ENCODE results near the gene NMNAT2.
A peak's percentile ranks its signal among the peaks of the same experiment; 100 is the strongest.

Gene NMNAT2

GRCh38 chr1:183236158-183236725 is 181.9 kb downstream of the NMNAT2 start:
- no peak for DNase-seq (ENCODE audit: low read depth)

- DNase-seq (ENCODE audit: low read depth) = no peak
Observed at GRCh38 chr1:183235503-183235902, 182.7 kb downstream of the NMNAT2 start.

- DNase-seq (ENCODE audit: low read depth) = peak; percentile 94
Observed at GRCh38 chr1:183234660-183235476, 183.3 kb downstream of the NMNAT2 start.

- no peak for DNase-seq (ENCODE audit: low read depth)
Observed at GRCh38 chr1:183233113-183233512, 185.1 kb downstream of the NMNAT2 start.

- no peak for DNase-seq (ENCODE audit: low read depth)
Observed at GRCh38 chr1:183231545-183231944, 186.6 kb downstream of the NMNAT2 start.

- no peak for DNase-seq (ENCODE audit: low read depth)
Observed at GRCh38 chr1:183230413-183230812, 187.8 kb downstream of the NMNAT2 start.

- no peak for DNase-seq (ENCODE audit: low read depth)
Observed at GRCh38 chr1:183228347-183229220, 189.6 kb downstream of the NMNAT2 start.

GRCh38 chr1:183227422-183228346 is 190.5 kb downstream of the NMNAT2 start:
- DNase-seq (ENCODE audit: low read depth) = no peak

GRCh38 chr1:183226963-183227362 is 191.2 kb downstream of the NMNAT2 start:
- no peak for DNase-seq (ENCODE audit: low read depth)

- DNase-seq (ENCODE audit: low read depth) = no peak
Observed at GRCh38 chr1:183226361-183226760, 191.8 kb downstream of the NMNAT2 start.

- no peak for DNase-seq (ENCODE audit: low read depth)
Observed at GRCh38 chr1:183223467-183223866, 194.7 kb downstream of the NMNAT2 start.

- no peak for DNase-seq (ENCODE audit: low read depth)
Observed at GRCh38 chr1:183222909-183223308, 195.3 kb downstream of the NMNAT2 start.

- DNase-seq (ENCODE audit: low read depth) = no peak
Observed at GRCh38 chr1:183219616-183220009, 198.6 kb downstream of the NMNAT2 start.

- no peak for DNase-seq (ENCODE audit: low read depth)
Observed at GRCh38 chr1:183218971-183219615, 199.1 kb downstream of the NMNAT2 start.

- DNase-seq (ENCODE audit: low read depth) = no peak
Observed at GRCh38 chr1:183218027-183218618, 200.1 kb downstream of the NMNAT2 start.

- no peak for DNase-seq (ENCODE audit: low read depth)
Observed at GRCh38 chr1:183215936-183216335, 202.2 kb downstream of the NMNAT2 start.

- no peak for DNase-seq (ENCODE audit: low read depth)
Observed at GRCh38 chr1:183215076-183215720, 203.0 kb downstream of the NMNAT2 start.

- no peak for DNase-seq (ENCODE audit: low read depth)
Observed at GRCh38 chr1:183214021-183214970, 203.9 kb downstream of the NMNAT2 start.

GRCh38 chr1:183212870-183213269 is 205.3 kb downstream of the NMNAT2 start:
- DNase-seq (ENCODE audit: low read depth) = no peak
